ENCODE data around the gene MEGF6.

Gene MEGF6

GRCh38 chr1:3609016-3609768, 2.1 kb downstream of the MEGF6 start:
- DNase-seq: no peak

GRCh38 chr1:3608154-3608553, 3.2 kb downstream of the MEGF6 start:
- DNase-seq: no peak

GRCh38 chr1:3607703-3608065, 3.6 kb downstream of the MEGF6 start:
- DNase-seq: no peak

GRCh38 chr1:3606779-3607702, 4.3 kb downstream of the MEGF6 start:
- no peak for DNase-seq

- DNase-seq: no peak
Observed at GRCh38 chr1:3604997-3605823, 6.1 kb downstream of the MEGF6 start.

GRCh38 chr1:3604468-3604974, 6.8 kb downstream of the MEGF6 start:
- no peak for DNase-seq

GRCh38 chr1:3603571-3604467, 7.5 kb downstream of the MEGF6 start:
- no peak for DNase-seq

GRCh38 chr1:3603156-3603555, 8.2 kb downstream of the MEGF6 start:
- no peak for DNase-seq

- DNase-seq: no peak
Observed at GRCh38 chr1:3602375-3602774, 8.9 kb downstream of the MEGF6 start.

- DNase-seq: no peak
Observed at GRCh38 chr1:3601743-3602142, 9.6 kb downstream of the MEGF6 start.

GRCh38 chr1:3600354-3600753, 11.0 kb downstream of the MEGF6 start:
- DNase-seq: no peak

GRCh38 chr1:3599816-3600215, 11.5 kb downstream of the MEGF6 start:
- DNase-seq: no peak

GRCh38 chr1:3599286-3599811, 12.0 kb downstream of the MEGF6 start:
- DNase-seq: no peak

- no peak for DNase-seq
Observed at GRCh38 chr1:3598522-3599285, 12.6 kb downstream of the MEGF6 start.

- DNase-seq: peak; percentile 9
Observed at GRCh38 chr1:3598051-3598491, 13.2 kb downstream of the MEGF6 start.

GRCh38 chr1:3597599-3597964, 13.7 kb downstream of the MEGF6 start:
- DNase-seq: no peak

- no peak for DNase-seq
Observed at GRCh38 chr1:3596663-3597598, 14.4 kb downstream of the MEGF6 start.

GRCh38 chr1:3595949-3596348, 15.4 kb downstream of the MEGF6 start:
- DNase-seq: no peak

GRCh38 chr1:3594706-3595377, 16.5 kb downstream of the MEGF6 start:
- no peak for DNase-seq

Data from NCI-H1092 treated with DMSO at 0.1 percent for 48 hours (cell line).